Esophagus (tissue), 2 donors: Measurements from ENCODE around the gene RINL. TPM values are rescaled to one million over a fixed set of nuclear protein-coding genes. Genes with fewer than 3 reads are reported as not detected.
"Not testable (repeated sequence)": the region's sequence is repeated elsewhere in the genome, so short reads cannot be mapped to it uniquely, and the experiment has no call there.

Source experiments
- H3K27ac ChIP-seq, 2 donors: one replicate each; pipeline ENCODE4 v1.5.1; 2013; ENCODE audit warnings: low read depth in 2 of 2, mild to moderate bottlenecking in 2 of 2, inconsistent platforms in 1 of 2, low read length in 1 of 2, moderate library complexity in 1 of 2
- H3K27me3 ChIP-seq, 2 donors: one replicate each; pipeline ENCODE4 v1.6.1; 2013; ENCODE audit warnings: low read length in 2 of 2, control low read depth in 1 of 2, mild to moderate bottlenecking in 1 of 2; ENCODE audit not compliant: insufficient read depth in 2 of 2, control insufficient read depth in 1 of 2
- H3K36me3 ChIP-seq, 2 donors: one replicate each; pipeline ENCODE4 v1.6.1; 2013; ENCODE audit warnings: low read length in 1 of 2; ENCODE audit not compliant: control insufficient read depth in 2 of 2, insufficient read depth in 2 of 2
- H3K4me1 ChIP-seq, 2 donors: one replicate each; pipeline ENCODE4 v1.6.1; 2013; ENCODE audit warnings: low read length in 1 of 2; ENCODE audit not compliant: control insufficient read depth in 2 of 2, insufficient read depth in 2 of 2
- H3K4me3 ChIP-seq, 2 donors: one replicate each; pipeline ENCODE4 v1.5.1; 2013; ENCODE audit warnings: low read length in 2 of 2, mild to moderate bottlenecking in 2 of 2, low read depth in 1 of 2, moderate library complexity in 1 of 2
- H3K9me3 ChIP-seq, 2 donors: one replicate each; pipeline ENCODE4 v1.6.1; 2013; ENCODE audit warnings: mild to moderate bottlenecking in 2 of 2, low read depth in 1 of 2, low read length in 1 of 2, moderate library complexity in 1 of 2; ENCODE audit not compliant: control insufficient read depth in 2 of 2, insufficient read depth in 1 of 2
- WGBS, 2 donors: extraction: QIAGEN DNeasy Blood & Tissue Kit; methylation state at CpG; one replicate each; pipeline ENCODE4 v1.1.7; 2013; 5-methylcytosine and 5-hydroxymethylcytosine counted together
- polyA plus RNA-seq, 2 donors: library from polyadenylated mRNA; stranded (reverse); fragments of 200-250 nt; gene quantifications; one replicate each; pipeline ENCODE4 v1.2.3, GENCODE V29; 2013
- donor health status: healthy with polysubstance abuse.
- donor health status: Bipolar disorder and iron deficiency.

Gene RINL
- polyA plus RNA-seq, 2 donors: 8.4 to 20.5 TPM

GRCh38 chr19:38867171-38867780 lies 10.8 kb downstream of the RINL start:
- H3K27ac ChIP-seq: no peak overlapping the region
- peaks cover 7 to 14% of the 10 kb centered on the region in 2 donors for H3K4me1 ChIP-seq
- no peaks in the 10 kb centered on the region for H3K36me3 ChIP-seq
- 89 to 90% methylated on average over 10 of the region's 10 CpGs for WGBS, 2 donors
- H3K9me3 ChIP-seq: no peaks in the 10 kb centered on the region
- no peaks in the 10 kb centered on the region for H3K27me3 ChIP-seq
- H3K4me3 ChIP-seq: no peak overlapping the region

DNA sequence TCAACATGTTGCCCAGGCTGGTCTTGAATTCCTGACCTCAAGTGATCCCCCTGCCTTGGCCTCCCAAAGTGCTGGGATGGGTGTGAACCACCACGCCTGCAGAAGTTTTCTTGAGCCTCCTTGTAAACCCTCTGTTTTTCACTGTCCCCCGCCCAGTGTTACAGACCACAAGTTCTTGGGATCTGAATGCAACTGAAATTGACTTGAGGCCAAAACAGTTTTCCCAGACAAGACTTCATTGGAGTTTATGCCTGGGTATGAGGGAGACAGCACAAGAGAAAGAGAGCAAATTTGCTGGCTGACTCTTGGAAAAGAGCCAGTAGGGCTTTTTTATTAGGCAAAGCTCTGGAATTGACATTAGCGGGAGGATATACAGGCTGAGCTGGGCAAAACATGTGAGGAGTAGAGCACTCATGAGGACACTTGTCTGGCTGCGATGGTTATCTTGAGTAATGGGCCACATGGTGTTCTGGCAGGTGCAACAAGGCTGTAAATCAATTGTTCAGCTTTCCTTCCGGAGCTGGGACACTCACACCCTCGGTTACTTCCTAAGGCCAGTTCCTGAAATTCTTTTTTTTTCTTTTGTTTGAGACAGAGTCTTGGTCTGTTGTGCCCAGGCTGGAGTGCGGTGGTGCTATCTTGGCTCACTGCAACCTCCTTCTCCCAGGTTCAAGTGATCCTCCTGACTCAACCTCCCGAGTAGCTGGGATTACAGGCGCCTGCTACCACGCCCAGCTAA lies 15.6 kb downstream of the RINL start:
- WGBS, 2 donors: 47 to 48% methylated on average over 10 of the region's 10 CpGs
- Histone ChIP-seq H3K4me1 (no peaks in the 10 kb centered on the region), H3K36me3 (no peaks in the 10 kb centered on the region), H3K27me3 (no peaks in the 10 kb centered on the region), H3K4me3 (no peak overlapping the region), H3K9me3 (no peaks in the 10 kb centered on the region), H3K27ac (peak overlapping the region; percentile 5 to 54)

- no peak overlapping the region for H3K27ac ChIP-seq
- H3K27me3 ChIP-seq: no peaks in the 10 kb centered on the region
- WGBS, 2 donors: 97% methylated on average over 3 of the region's 3 CpGs
- H3K4me3 ChIP-seq: no peak overlapping the region
- H3K36me3 ChIP-seq: no peaks in the 10 kb centered on the region
- H3K9me3 ChIP-seq: no peaks in the 10 kb centered on the region
- H3K4me1 ChIP-seq: no peaks in the 10 kb centered on the region
Measured at GRCh38 chr19:38861368-38861767, 16.7 kb downstream of the RINL start.

- H3K27ac ChIP-seq, H3K36me3 ChIP-seq, H3K4me3 ChIP-seq, H3K27me3 ChIP-seq, H3K4me1 ChIP-seq, H3K9me3 ChIP-seq: not testable (repeated sequence)
- WGBS, 2 donors: 72 to 73% methylated on average over 21 of the region's 21 CpGs
Measured at GRCh38 chr19:38859631-38860204, 18.4 kb downstream of the RINL start.

DNA sequence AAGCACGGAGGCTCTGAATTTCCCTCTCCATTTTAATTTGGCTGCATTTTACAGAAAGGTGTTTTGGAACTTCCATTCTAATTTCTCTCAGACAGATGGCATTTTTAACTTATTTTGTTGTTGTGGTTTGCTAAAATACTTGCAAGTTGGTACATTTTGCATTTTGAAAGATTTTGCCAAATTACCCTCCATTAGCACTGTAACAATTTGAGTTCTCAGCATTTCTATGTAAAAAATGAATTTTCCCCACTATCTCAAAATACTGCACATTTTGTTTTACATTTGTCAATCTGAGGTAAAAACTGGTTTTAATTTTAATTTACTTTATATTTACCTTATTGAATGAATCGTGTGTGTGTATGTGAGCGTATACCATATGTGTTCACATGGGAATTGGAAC lies 21.3 kb downstream of the RINL start:
- H3K9me3 ChIP-seq: no peaks in the 10 kb centered on the region
- H3K27ac ChIP-seq: peak overlapping the region in 1 of 2 donors; percentile 25

GRCh38 chr19:38855751-38856150 lies 22.3 kb downstream of the RINL start:
- H3K9me3 ChIP-seq, H3K36me3 ChIP-seq, H3K27ac ChIP-seq, H3K27me3 ChIP-seq, H3K4me1 ChIP-seq, H3K4me3 ChIP-seq: not testable (repeated sequence)
- WGBS, 2 donors: 90 to 93% methylated on average over 13 to 29 of the region's 37 CpGs

More for the DNA sequence above, 21.3 kb downstream of the RINL start:
- no peaks in the 10 kb centered on the region for H3K36me3 ChIP-seq
- no peak overlapping the region for H3K4me3 ChIP-seq
- 78 to 81% methylated on average over 3 of the region's 3 CpGs for WGBS, 2 donors
- H3K4me1 ChIP-seq: peaks cover 3% of the 10 kb centered on the region in 2 donors
- H3K27me3 ChIP-seq: no peaks in the 10 kb centered on the region

- H3K9me3 ChIP-seq, H3K27me3 ChIP-seq, H3K4me3 ChIP-seq, H3K27ac ChIP-seq, H3K4me1 ChIP-seq, H3K36me3 ChIP-seq: not testable (repeated sequence)
- 60 to 84% methylated on average over 2 to 3 of the region's 3 CpGs for whole genome bisulfite sequencing, 2 donors
Measured at GRCh38 chr19:38854961-38855360, 23.1 kb downstream of the RINL start.

GRCh38 chr19:38853214-38853613 lies 24.9 kb downstream of the RINL start:
- H3K4me1 ChIP-seq: peaks cover 3% of the 10 kb centered on the region in 2 donors
- H3K36me3 ChIP-seq: no peaks in the 10 kb centered on the region
- WGBS, 2 donors: 88 to 89% methylated on average over 17 of the region's 17 CpGs
- peak overlapping the region in 1 of 2 donors; percentile 100 for H3K27ac ChIP-seq
- H3K27me3 ChIP-seq: no peaks in the 10 kb centered on the region
- no peaks in the 10 kb centered on the region for H3K9me3 ChIP-seq
- peak overlapping the region in 1 of 2 donors; percentile 71 for H3K4me3 ChIP-seq

- Histone ChIP-seq H3K4me1 (peaks cover 3 to 7% of the 10 kb centered on the region in 2 donors), H3K36me3 (peaks cover 0 to 1% of the 10 kb centered on the region in 2 donors), H3K9me3 (no peaks in the 10 kb centered on the region), H3K27ac (peak overlapping the region; percentile 100), H3K27me3 (no peaks in the 10 kb centered on the region), H3K4me3 (peak overlapping the region; percentile 71 to 72)
- 1% methylated on average over 51 to 52 of the region's 52 CpGs for WGBS, 2 donors
Measured at GRCh38 chr19:38852231-38853044, 25.6 kb downstream of the RINL start.
